Measurements from ENCODE around the gene PRXL2B. TPM values are rescaled to one million over a fixed set of nuclear protein-coding genes. Genes with fewer than 3 reads are reported as not detected.

The PRXL2B gene
- total RNA-seq, 1 donor from 2014 or later, result 40.3 TPM

- no peak for DNase-seq (ENCODE audit: extremely low spot score, unreplicated experiment)
- Mint-ChIP-seq H3K27ac (no peak overlapping the region), H3K4me3 (no peak overlapping the region), H3K36me3 (no peaks in the 10 kb centered on the region), H3K4me1 (ENCODE audit: unreplicated experiment) (peaks cover 5% of the 10 kb centered on the region), H3K27me3 (no peaks in the 10 kb centered on the region), H3K9me3 (no peaks in the 10 kb centered on the region)
- no peak for TF ChIP-seq CTCF (conservative IDR thresholded peaks at IDR 0.05)
These were observed 26.9 kb upstream of the PRXL2B start for GRCh38 chr1:2559509-2560298.

GRCh38 chr1:2560299-2561073, 26.1 kb upstream of the PRXL2B start:
- Mint-ChIP-seq H3K4me3 (no peak overlapping the region), H3K27ac (no peak overlapping the region), H3K4me1 (ENCODE audit: unreplicated experiment) (peaks cover 5% of the 10 kb centered on the region), H3K9me3 (no peaks in the 10 kb centered on the region), H3K36me3 (no peaks in the 10 kb centered on the region), H3K27me3 (no peaks in the 10 kb centered on the region)
- no peak for DNase-seq (ENCODE audit: extremely low spot score, unreplicated experiment)
- TF ChIP-seq CTCF (conservative IDR thresholded peaks at IDR 0.05), result no peak

- Mint-ChIP-seq H3K9me3 (no peaks in the 10 kb centered on the region), H3K27ac (no peak overlapping the region), H3K27me3 (no peaks in the 10 kb centered on the region), H3K4me1 (ENCODE audit: unreplicated experiment) (peaks cover 6% of the 10 kb centered on the region), H3K4me3 (no peak overlapping the region), H3K36me3 (no peaks in the 10 kb centered on the region)
- TF ChIP-seq CTCF (conservative IDR thresholded peaks at IDR 0.05), result no peak
- DNase-seq (ENCODE audit: extremely low spot score, unreplicated experiment), result no peak
These were observed 25.1 kb upstream of the PRXL2B start for GRCh38 chr1:2561446-2561845.

GRCh38 chr1:2561898-2562895, 24.4 kb upstream of the PRXL2B start:
- no peak for DNase-seq (ENCODE audit: extremely low spot score, unreplicated experiment)
- TF ChIP-seq CTCF (conservative IDR thresholded peaks at IDR 0.05), result peak; percentile 55
- H3K36me3 Mint-ChIP-seq, result no peaks in the 10 kb centered on the region

GRCh38 chr1:2563205-2563604, 23.4 kb upstream of the PRXL2B start:
- Mint-ChIP-seq H3K27me3 (no peaks in the 10 kb centered on the region), H3K4me1 (ENCODE audit: unreplicated experiment) (peaks cover 3% of the 10 kb centered on the region), H3K27ac (no peak overlapping the region), H3K9me3 (no peaks in the 10 kb centered on the region), H3K36me3 (no peaks in the 10 kb centered on the region), H3K4me3 (no peak overlapping the region)
- DNase-seq (ENCODE audit: extremely low spot score, unreplicated experiment), result no peak
- TF ChIP-seq CTCF (conservative IDR thresholded peaks at IDR 0.05), result no peak

More at GRCh38 chr1:2561898-2562895, 24.4 kb upstream of the PRXL2B start:
- no peak overlapping the region for H3K4me3 Mint-ChIP-seq
- H3K9me3 Mint-ChIP-seq, result no peaks in the 10 kb centered on the region
- H3K27ac Mint-ChIP-seq, result no peak overlapping the region
- H3K4me1 Mint-ChIP-seq (ENCODE audit: unreplicated experiment), result peaks cover 3% of the 10 kb centered on the region
- H3K27me3 Mint-ChIP-seq, result no peaks in the 10 kb centered on the region

Data from type B pancreatic cell (in vitro differentiated cells).